K562 (cell line): ENCODE results near the gene RNF187. TPM values are rescaled to one million over a fixed set of nuclear protein-coding genes. Genes with fewer than 3 reads are reported as not detected.

Source experiments
- ARHGAP35 ChIP-seq: fragments of 450-650 bp; IDR thresholded peaks from 2 replicates; pipeline ENCODE4 v1.6.1; 2018; ENCODE audit not compliant: partially characterized antibody
- BMI1 ChIP-seq: fragments of 150-350 bp; IDR thresholded peaks from 2 replicates; pipeline ENCODE4 v1.6.1; 2014; ENCODE audit warnings: low read length
- BRCA1 ChIP-seq, 2 experiments: fragments of 450-650 bp in 1 of 2; sonication (generic) in 1 of 2; formaldehyde crosslinking in 1 of 2; IDR thresholded peaks; 2 replicates each; pipeline versions ENCODE4 v1.5.0 to v1.6.1; 2017 to 2020; ENCODE audit warnings: mild to moderate bottlenecking in 1 of 2, missing genetic modification reagents in 1 of 2
- CBX1 ChIP-seq: sonication (generic); IDR thresholded peaks from 2 replicates; pipeline ENCODE4 v1.6.1; 2016; ENCODE audit warnings: antibody characterized with exemption, low read depth, mild to moderate bottlenecking
- DDX20 ChIP-seq: fragments of 450-650 bp; IDR thresholded peaks from 2 replicates; pipeline ENCODE4 v1.6.1; 2016; ENCODE audit warnings: missing genetic modification characterization, low read depth, mild to moderate bottlenecking, missing compliant biosample characterization, moderate library complexity
- E2F4 ChIP-seq: sonication (generic); formaldehyde crosslinking; IDR thresholded peaks from 2 replicates; pipeline ENCODE4 v1.8.0; 2022; ENCODE audit warnings: mild to moderate bottlenecking, low read depth, missing genetic modification reagents
- FOXP4 ChIP-seq: sonication (generic); formaldehyde crosslinking; IDR thresholded peaks from 2 replicates; pipeline ENCODE4 v1.8.0; 2022; ENCODE audit warnings: mild to moderate bottlenecking, missing genetic modification reagents, borderline replicate concordance
- HINFP ChIP-seq: fragments of 450-650 bp; conservative IDR thresholded peaks from 2 replicates; pipeline ENCODE4 v1.6.1; 2016; ENCODE audit warnings: missing genetic modification characterization, low read depth, mild to moderate bottlenecking, control low read depth, missing compliant biosample characterization
- IFI16 ChIP-seq: fragments of 250-450 bp; sonication (Bioruptor Pico); IDR thresholded peaks from 2 replicates; pipeline ENCODE4 v2.1.2; 2022; ENCODE audit warnings: mild to moderate bottlenecking, inconsistent platforms
- MBD2 ChIP-seq: sonication (generic); IDR thresholded peaks from 2 replicates; pipeline ENCODE4 v1.6.1; 2016; ENCODE audit warnings: low read depth, borderline replicate concordance
- NR3C1 ChIP-seq: sonication (generic); formaldehyde crosslinking; IDR thresholded peaks from 2 replicates; pipeline ENCODE4 v1.8.1; 2022; ENCODE audit warnings: missing genetic modification reagents
- SAFB2 ChIP-seq: fragments of 200-400 bp; formaldehyde crosslinking; IDR thresholded peaks from 2 replicates; pipeline ENCODE4 v1.6.1; 2018; ENCODE audit warnings: borderline replicate concordance, low read length, low read depth, moderate library complexity; ENCODE audit not compliant: severe bottlenecking
- TBP ChIP-seq: optimal IDR thresholded peaks from 2 replicates; pipeline ENCODE3; 2011; ENCODE audit warnings: low read depth, low read length, improper control_type of control experiment
- THAP7 ChIP-seq: fragments of 250-450 bp; sonication (Bioruptor Pico); IDR thresholded peaks from 2 replicates; pipeline ENCODE4 v1.5.0; 2021
- ZNF398 ChIP-seq: fragments of 250-450 bp; sonication (Bioruptor Pico); IDR thresholded peaks from 2 replicates; pipeline ENCODE4 v1.8.0; 2021; ENCODE audit warnings: moderate library complexity, mild to moderate bottlenecking, inconsistent platforms
- polyA plus RNA-seq, 8 experiments: library from polyadenylated mRNA; depleted of rRNA in 4 of 8; stranded (reverse) in 5 of 8; unstranded in 3 of 8; fragments of >200 nt; fragmentation: Nextera tagmentation in 2 of 8; fragmentation: Illumina TruSeq in 1 of 8; extraction: Ambion mirVana in 2 of 8; extraction: Trizol in 1 of 8; gene quantifications; 2 replicates each; pipeline versions ENCODE4 v1.2.1 to v1.2.3, GENCODE V29; 2011 to 2014; ENCODE audit warnings: inconsistent platforms in 1 of 8, missing spikeins in 1 of 8
- total RNA-seq, 7 experiments: library from RNA; depleted of rRNA in 6 of 7; stranded (reverse); fragments of >200 nt in 6 of 7; fragmentation: Illumina TruSeq in 2 of 7; extraction: Trizol in 2 of 7; gene quantifications; 2 replicates each; pipeline versions ENCODE4 v1.2.1 to v1.2.3, GENCODE V29; 2011 to 2021; ENCODE audit warnings: low replicate concordance in 1 of 7

The RNF187 gene
- total and polyA plus RNA-seq, 9 of the 15 experiments (the other 6 are each of a cell fraction or from before 2014, with no cell fraction given) = 2.3 to 119 (median 41.9) TPM

- TF ChIP-seq FOXP4 (CRISPR knock-in tag) = no peak
- TF ChIP-seq DDX20 (tag) = no peak
- peak; percentile 9 for TF ChIP-seq TBP
- 0 out of 2 replicates have a peak, but pooled peaks have one; percentile 53 for TF ChIP-seq THAP7 (CRISPR knock-in tag)
- TF ChIP-seq HINFP (tag) = no peak
- no peak for TF ChIP-seq ARHGAP35
- TF ChIP-seq BRCA1 (IDR thresholded peaks at IDR 0.05) = no peak
- TF ChIP-seq BRCA1 (CRISPR knock-in tag; IDR thresholded peaks at IDR 0.05) = no peak
- TF ChIP-seq NR3C1 (CRISPR knock-in tag) = no peak
- no peak for TF ChIP-seq BMI1
- no peak for TF ChIP-seq E2F4 (CRISPR knock-in tag)
- no peak for TF ChIP-seq IFI16 (CRISPR knock-in tag)
- no peak for TF ChIP-seq MBD2
- TF ChIP-seq CBX1 = no peak
- TF ChIP-seq SAFB2 = no peak
- TF ChIP-seq ZNF398 = no peak
Observed at GRCh38 chr1:228500901-228501871, 14.0 kb downstream of the RNF187 start (continued).
